HG03135 (cell line): Measurements from ENCODE around the gene IL10RA.
A peak's percentile ranks its signal among the peaks of the same experiment; 100 is the strongest.

ENCODE experiments used
- ATAC-seq: cut with Tn5 transposase; IDR thresholded peaks from one replicate; pipeline ENCODE4 v1.9.1; 2021; ENCODE audit warnings: mild to moderate bottlenecking, moderate library complexity; ENCODE audit not compliant: unreplicated experiment

The IL10RA gene

GRCh38 chr11:117989351-117990102 lies 3.3 kb downstream of the IL10RA start:
- ATAC-seq = no peak

GRCh38 chr11:117992136-117992535 lies 5.9 kb downstream of the IL10RA start:
- no peak for ATAC-seq

- no peak for ATAC-seq
Observed at GRCh38 chr11:117992620-117993019, 6.4 kb downstream of the IL10RA start.

GRCh38 chr11:117993988-117994745 lies 8.0 kb downstream of the IL10RA start:
- ATAC-seq = no peak

- ATAC-seq = no peak
Observed at GRCh38 chr11:117995472-117995871, 9.3 kb downstream of the IL10RA start.

- ATAC-seq = no peak
Observed at GRCh38 chr11:117996058-117996457, 9.9 kb downstream of the IL10RA start.

GRCh38 chr11:117997406-117997805 lies 11.2 kb downstream of the IL10RA start:
- ATAC-seq = no peak

GRCh38 chr11:117997823-117998579 lies 11.8 kb downstream of the IL10RA start:
- peak; percentile 68 for ATAC-seq

- no peak for ATAC-seq
Observed at GRCh38 chr11:117998664-117999353, 12.6 kb downstream of the IL10RA start.

- ATAC-seq = no peak
Observed at GRCh38 chr11:117999354-117999993, 13.3 kb downstream of the IL10RA start.

GRCh38 chr11:118000067-118000849 lies 14.1 kb downstream of the IL10RA start:
- no peak for ATAC-seq

- no peak for ATAC-seq
Observed at GRCh38 chr11:118000850-118001228, 14.6 kb downstream of the IL10RA start.

- ATAC-seq = no peak
Observed at GRCh38 chr11:118001494-118001971, 15.3 kb downstream of the IL10RA start.

- ATAC-seq = no peak
Observed at GRCh38 chr11:118002010-118002540, 15.9 kb downstream of the IL10RA start.

- no peak for ATAC-seq
Observed at GRCh38 chr11:118002541-118003423, 16.6 kb downstream of the IL10RA start.

GRCh38 chr11:118003456-118003855 lies 17.3 kb downstream of the IL10RA start:
- ATAC-seq = no peak

- no peak for ATAC-seq
Observed at GRCh38 chr11:118004543-118005223, 18.5 kb downstream of the IL10RA start.
